Measurements from ENCODE around the gene OGFOD3. TPM values are rescaled to one million over a fixed set of nuclear protein-coding genes. Genes with fewer than 3 reads are reported as not detected.

The OGFOD3 gene
- total and polyA plus RNA-seq, 2 donors (not counting 1 experiment from before 2014, with no cell fraction given): 22.6 to 30.5 TPM

DNA sequence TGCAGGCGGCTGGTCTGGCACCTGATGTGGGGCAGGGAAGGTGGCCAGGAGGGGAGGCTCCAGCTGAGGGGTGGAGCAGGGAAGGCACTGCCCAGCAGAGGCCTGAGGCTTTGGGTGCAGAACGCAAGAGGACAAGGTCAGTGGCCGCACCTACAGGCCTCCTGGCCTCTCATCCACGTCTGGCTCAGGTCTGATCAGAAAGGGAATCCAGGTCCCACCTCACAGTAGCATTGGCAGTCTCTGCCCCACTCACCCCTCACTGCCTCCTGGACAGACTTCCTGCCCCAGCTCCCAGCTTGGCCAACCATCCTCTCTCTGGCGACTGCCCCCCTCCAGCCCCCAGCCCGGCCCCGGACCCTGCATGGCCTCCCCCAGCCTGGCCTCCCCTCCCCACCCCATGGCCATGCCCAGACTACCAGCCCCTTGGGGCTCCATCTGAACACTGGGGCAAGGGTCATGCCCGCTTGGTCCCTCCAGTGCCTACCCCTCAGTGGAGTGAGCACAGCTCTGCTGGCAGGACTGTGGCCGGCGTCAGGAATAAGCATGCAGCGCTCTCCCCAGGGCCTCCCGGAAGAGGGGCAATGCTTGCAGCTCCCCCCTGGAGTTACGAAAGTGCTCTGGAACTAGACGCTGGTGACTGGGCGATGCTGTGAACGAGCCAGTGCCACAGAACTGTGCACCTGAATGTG lies 42.2 kb downstream of the OGFOD3 start:
- no peak overlapping the region for H3K27ac ChIP-seq (ENCODE audit: low read length in 2 of 2)
- ChIA-PET POLR2A (no interaction called here), CTCF (no interaction called here)
- intact Hi-C loops (cut with micrococcal nuclease): no loop called here
- no peaks in the 10 kb centered on the region for H3K9me3 Mint-ChIP-seq (ENCODE audit: insufficient read depth)
- H3K9ac ChIP-seq (ENCODE audit: low read length): no peak overlapping the region
- peaks cover 26% of the 10 kb centered on the region for H3K27me3 Mint-ChIP-seq
- H3K4me3 ChIP-seq (ENCODE audit: control extremely low read depth in 1 of 5, extremely low read depth in 1 of 5, insufficient read depth in 1 of 5, low read depth in 2 of 5, low read length in 4 of 5): no peak overlapping the region
- H3K36me3 ChIP-seq (replicated peaks in 1 of 2; ENCODE audit: control extremely low read depth in 1 of 2, control insufficient read depth in 1 of 2, extremely low read depth in 1 of 2, insufficient read depth in 2 of 2, low read length in 1 of 2): no peaks in the 10 kb centered on the region
- H4K20me1 ChIP-seq (ENCODE audit: control insufficient read depth, insufficient read depth, low read length, poor library complexity, severe bottlenecking): no peaks in the 10 kb centered on the region
- peaks cover 0 to 45% (median 13%) of the 10 kb centered on the region in 4 experiments for H3K27me3 ChIP-seq (replicated peaks in 1 of 4; ENCODE audit: control extremely low read depth in 1 of 4, control insufficient read depth in 3 of 4, insufficient read depth in 4 of 4, low read length in 3 of 4)
- no peaks in the 10 kb centered on the region for H3K79me2 ChIP-seq (ENCODE audit: control insufficient read depth, insufficient read depth, low read length)
- H3K4me1 ChIP-seq (ENCODE audit: control insufficient read depth in 2 of 2, insufficient read depth in 2 of 2, low read length in 2 of 2): peaks cover 13 to 18% of the 10 kb centered on the region in 2 donors
- no peak overlapping the region for H2AFZ ChIP-seq (ENCODE audit: insufficient read depth, low read depth, low read length, poor library complexity, severe bottlenecking)
- H3K9me3 ChIP-seq (ENCODE audit: control extremely low read depth in 1 of 3, control insufficient read depth in 2 of 3, insufficient read depth in 1 of 3, low read length in 2 of 3): peaks cover 0 to 11% (median 0%) of the 10 kb centered on the region in 3 donors
- TF ChIP-seq, protein P1, sequence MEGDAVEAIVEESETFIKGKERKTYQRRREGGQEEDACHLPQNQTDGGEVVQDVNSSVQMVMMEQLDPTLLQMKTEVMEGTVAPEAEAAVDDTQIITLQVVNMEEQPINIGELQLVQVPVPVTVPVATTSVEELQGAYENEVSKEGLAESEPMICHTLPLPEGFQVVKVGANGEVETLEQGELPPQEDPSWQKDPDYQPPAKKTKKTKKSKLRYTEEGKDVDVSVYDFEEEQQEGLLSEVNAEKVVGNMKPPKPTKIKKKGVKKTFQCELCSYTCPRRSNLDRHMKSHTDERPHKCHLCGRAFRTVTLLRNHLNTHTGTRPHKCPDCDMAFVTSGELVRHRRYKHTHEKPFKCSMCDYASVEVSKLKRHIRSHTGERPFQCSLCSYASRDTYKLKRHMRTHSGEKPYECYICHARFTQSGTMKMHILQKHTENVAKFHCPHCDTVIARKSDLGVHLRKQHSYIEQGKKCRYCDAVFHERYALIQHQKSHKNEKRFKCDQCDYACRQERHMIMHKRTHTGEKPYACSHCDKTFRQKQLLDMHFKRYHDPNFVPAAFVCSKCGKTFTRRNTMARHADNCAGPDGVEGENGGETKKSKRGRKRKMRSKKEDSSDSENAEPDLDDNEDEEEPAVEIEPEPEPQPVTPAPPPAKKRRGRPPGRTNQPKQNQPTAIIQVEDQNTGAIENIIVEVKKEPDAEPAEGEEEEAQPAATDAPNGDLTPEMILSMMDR (IDR thresholded peaks at IDR 0.05): no peak
- no peak for TF ChIP-seq EZH2 (IDR thresholded peaks at IDR 0.05; ENCODE audit: borderline replicate concordance, insufficient read depth, low read depth, low read length, poor library complexity, severe bottlenecking)
- H3K27ac Mint-ChIP-seq: no peak overlapping the region
- H3K4me2 ChIP-seq (replicated peaks; ENCODE audit: low read depth, low read length, poor library complexity, severe bottlenecking): no peak overlapping the region
- WGBS (ENCODE audit: insufficient coverage): 90% methylated on average over 15 of the region's 16 CpGs
- peaks cover 16% of the 10 kb centered on the region for H3K4me1 Mint-ChIP-seq
- no peak for ATAC-seq (ENCODE audit: low read depth)
- no peak overlapping the region for H3K4me3 Mint-ChIP-seq
- no peak for DNase-seq

DNA sequence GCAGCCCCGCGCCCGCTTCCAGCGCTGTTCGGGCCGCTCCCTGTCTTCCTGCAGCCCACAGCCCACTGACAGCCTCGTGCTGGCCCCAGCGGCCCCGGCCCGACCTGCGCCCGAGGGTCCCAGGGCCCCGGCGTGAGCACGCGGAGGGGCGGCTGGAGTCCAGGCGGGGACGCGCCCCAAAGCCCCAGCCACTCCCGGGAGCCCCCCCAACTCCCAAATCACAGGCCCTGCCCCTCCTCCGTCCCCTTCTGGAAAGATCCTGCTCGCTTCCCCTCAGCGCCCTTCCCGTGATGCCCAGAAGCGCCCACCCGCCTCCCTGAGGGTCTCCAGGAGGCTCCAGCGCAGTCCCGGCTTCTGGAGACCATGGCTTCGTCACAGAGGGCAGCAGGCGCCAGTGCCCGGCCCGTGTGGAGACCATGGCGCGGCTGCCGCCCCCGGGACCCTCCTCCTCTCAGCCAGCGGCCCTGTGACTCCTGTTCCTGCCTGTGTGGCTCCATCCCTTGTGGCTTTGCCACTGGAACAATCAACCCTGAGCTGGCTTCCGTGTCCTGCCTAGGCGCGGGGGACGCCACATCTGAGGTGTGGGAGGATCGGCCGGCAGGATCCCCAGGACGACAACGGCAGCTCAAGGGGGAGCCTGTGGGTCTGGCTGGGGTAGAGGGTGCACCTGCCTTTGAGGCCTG lies 42.9 kb downstream of the OGFOD3 start:
- 59% methylated on average over 42 of the region's 46 CpGs for WGBS (ENCODE audit: insufficient coverage)
- no peak for DNase-seq
- H4K20me1 ChIP-seq (ENCODE audit: control insufficient read depth, insufficient read depth, low read length, poor library complexity, severe bottlenecking): no peaks in the 10 kb centered on the region
- Mint-ChIP-seq H3K27ac (no peak overlapping the region), H3K4me3 (no peak overlapping the region), H3K4me1 (peaks cover 23% of the 10 kb centered on the region), H3K9me3 (ENCODE audit: insufficient read depth) (no peaks in the 10 kb centered on the region), H3K27me3 (peaks cover 30% of the 10 kb centered on the region)
- H2AFZ ChIP-seq (ENCODE audit: insufficient read depth, low read depth, low read length, poor library complexity, severe bottlenecking): no peak overlapping the region
- peaks cover 20 to 24% of the 10 kb centered on the region in 2 donors for H3K4me1 ChIP-seq (ENCODE audit: control insufficient read depth in 2 of 2, insufficient read depth in 2 of 2, low read length in 2 of 2)
- POLR2A ChIA-PET: no interaction called here
- peaks cover 0 to 11% (median 0%) of the 10 kb centered on the region in 3 donors for H3K9me3 ChIP-seq (ENCODE audit: control extremely low read depth in 1 of 3, control insufficient read depth in 2 of 3, insufficient read depth in 1 of 3, low read length in 2 of 3)
- H3K27me3 ChIP-seq (replicated peaks in 1 of 4; ENCODE audit: control extremely low read depth in 1 of 4, control insufficient read depth in 3 of 4, insufficient read depth in 4 of 4, low read length in 3 of 4): peaks cover 0 to 52% (median 14%) of the 10 kb centered on the region in 4 experiments
- no peak overlapping the region for H3K4me2 ChIP-seq (replicated peaks; ENCODE audit: low read depth, low read length, poor library complexity, severe bottlenecking)
- no peak overlapping the region for H3K4me3 ChIP-seq (ENCODE audit: control extremely low read depth in 1 of 5, extremely low read depth in 1 of 5, insufficient read depth in 1 of 5, low read depth in 2 of 5, low read length in 4 of 5)
- H3K9ac ChIP-seq (ENCODE audit: low read length): no peak overlapping the region
- no peak overlapping the region for H3K27ac ChIP-seq (ENCODE audit: low read length in 2 of 2)
- H3K36me3 ChIP-seq (replicated peaks in 1 of 2; ENCODE audit: control extremely low read depth in 1 of 2, control insufficient read depth in 1 of 2, extremely low read depth in 1 of 2, insufficient read depth in 2 of 2, low read length in 1 of 2): no peaks in the 10 kb centered on the region
- H3K79me2 ChIP-seq (ENCODE audit: control insufficient read depth, insufficient read depth, low read length): no peaks in the 10 kb centered on the region
- CTCF ChIA-PET: no interaction called here
- no peak for ATAC-seq (ENCODE audit: low read depth)
- intact Hi-C loops (cut with micrococcal nuclease): no loop called here
- no peak for TF ChIP-seq EZH2 (IDR thresholded peaks at IDR 0.05; ENCODE audit: borderline replicate concordance, insufficient read depth, low read depth, low read length, poor library complexity, severe bottlenecking)
- TF ChIP-seq, protein P1 (IDR thresholded peaks at IDR 0.05): no peak
